Right renal pelvis (tissue), 4 donors: Measurements from ENCODE around the gene RPTOR. TPM values are rescaled to one million over a fixed set of nuclear protein-coding genes. Genes with fewer than 3 reads are reported as not detected.
"Not testable (repeated sequence)": the region's sequence is repeated elsewhere in the genome, so short reads cannot be mapped to it uniquely, and the experiment has no call there.

Experiments
- DNase-seq, 4 donors: peaks; one replicate each; pipeline ENCODE4 v3.0.0-alpha.2; 2013; ENCODE audit warnings: low read depth in 4 of 4, low spot score in 3 of 4, missing footprints in 1 of 4
- polyA plus RNA-seq, 4 donors: library from polyadenylated mRNA; unstranded; fragments of 120-200 nt; gene quantifications; one replicate each; pipeline ENCODE4 v1.2.1, GENCODE V29; 2013; ENCODE audit not compliant: insufficient read length in 4 of 4

RPTOR gene
- polyA plus RNA-seq, 4 donors, result 17.1 to 21.9 (median 19.5) TPM

DNA sequence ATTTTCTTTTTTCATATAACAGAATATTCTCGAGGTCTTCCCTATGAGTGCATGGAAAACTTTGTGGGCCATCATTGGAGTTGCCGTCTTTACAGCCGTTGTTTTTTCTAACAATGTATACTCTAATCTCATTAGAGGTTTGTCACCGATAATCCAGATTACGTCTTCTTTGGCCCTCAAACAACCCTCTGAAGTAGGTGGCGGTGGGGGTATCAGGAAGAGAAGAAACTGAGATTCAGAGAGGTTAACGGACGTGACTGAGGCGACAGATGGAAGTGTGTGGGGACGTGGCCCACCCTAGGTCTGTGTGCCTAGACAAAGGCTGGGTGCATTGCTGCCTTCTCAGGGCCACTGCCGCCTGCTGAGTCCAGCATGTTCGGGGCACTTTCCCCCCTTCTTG lies 63.7 kb downstream of the RPTOR start:
- DNase-seq, result no peak

DNA sequence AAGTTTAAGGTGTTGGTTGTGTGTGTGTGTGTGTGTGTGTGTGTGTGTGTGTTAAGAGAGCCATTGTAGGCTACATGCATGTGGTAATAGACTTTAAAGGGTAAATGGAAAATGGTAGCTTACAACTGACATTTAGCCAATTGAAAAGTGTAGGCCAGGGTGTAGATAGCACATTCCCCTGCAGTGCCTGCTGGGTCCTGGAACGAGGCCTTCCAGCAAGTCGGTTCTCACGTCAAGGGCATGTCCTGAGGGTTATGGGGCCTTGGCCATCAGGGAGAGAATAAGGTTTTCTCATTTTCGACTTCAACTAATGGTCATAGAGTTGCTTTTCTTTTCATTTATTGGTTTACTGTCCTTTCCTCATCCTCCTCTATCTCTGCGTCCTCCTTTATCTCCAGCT lies 65.1 kb downstream of the RPTOR start:
- DNase-seq, result no peak

DNA sequence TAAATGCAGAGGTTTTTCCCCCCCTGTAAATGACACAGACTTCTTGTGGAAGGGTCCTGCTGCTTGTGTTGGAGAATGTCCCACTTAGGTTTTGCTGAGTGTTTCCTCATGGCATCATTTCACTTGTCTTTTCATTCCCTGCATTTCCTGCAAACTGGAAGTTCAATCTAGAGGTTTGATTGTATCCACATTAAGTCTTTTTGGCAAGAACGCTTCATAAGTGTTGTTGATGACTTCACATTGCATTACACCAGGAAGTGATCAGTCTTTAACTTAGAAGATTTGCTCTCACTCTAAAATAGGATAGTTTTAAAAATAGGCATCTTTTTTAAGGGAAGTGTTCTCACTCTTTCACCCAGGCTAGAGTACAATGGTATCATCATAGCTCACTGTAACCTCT lies 67.2 kb downstream of the RPTOR start:
- no peak for DNase-seq

DNA sequence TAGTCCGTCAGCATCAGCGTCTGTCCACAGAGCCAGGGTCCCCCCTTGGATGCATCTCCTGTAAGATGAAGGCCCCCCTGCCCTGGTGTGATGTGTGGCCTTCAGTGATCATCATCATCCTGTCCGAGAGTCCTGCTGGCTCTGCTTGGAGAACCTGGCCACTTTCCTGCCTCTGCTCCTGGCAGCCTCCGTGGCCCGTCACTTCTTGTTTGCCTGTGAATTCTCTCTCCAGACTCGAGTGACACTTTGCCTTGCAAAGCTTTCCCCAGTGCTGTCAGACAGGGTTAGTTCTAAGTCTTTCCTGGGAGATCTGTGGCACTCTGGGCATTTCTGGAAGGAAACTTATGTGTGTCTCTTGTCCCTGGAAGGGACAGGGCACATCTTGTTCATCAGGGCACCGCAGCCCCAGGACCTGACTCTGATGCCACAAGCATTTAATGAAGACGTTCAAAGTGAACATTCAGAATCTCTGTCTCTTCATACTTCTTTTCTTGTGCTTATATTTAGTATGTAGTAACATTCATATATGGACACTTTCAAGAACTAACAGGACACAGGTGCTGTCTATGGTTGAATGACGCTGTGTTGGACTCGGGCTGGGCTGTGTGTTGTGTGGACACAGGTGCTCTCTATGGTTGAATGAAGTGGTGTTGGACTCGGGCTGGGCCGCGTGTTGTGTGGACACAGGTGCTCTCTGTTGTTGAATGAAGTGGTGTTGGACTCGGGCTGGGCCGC lies 68.5 kb downstream of the RPTOR start:
- DNase-seq, result no peak

DNA sequence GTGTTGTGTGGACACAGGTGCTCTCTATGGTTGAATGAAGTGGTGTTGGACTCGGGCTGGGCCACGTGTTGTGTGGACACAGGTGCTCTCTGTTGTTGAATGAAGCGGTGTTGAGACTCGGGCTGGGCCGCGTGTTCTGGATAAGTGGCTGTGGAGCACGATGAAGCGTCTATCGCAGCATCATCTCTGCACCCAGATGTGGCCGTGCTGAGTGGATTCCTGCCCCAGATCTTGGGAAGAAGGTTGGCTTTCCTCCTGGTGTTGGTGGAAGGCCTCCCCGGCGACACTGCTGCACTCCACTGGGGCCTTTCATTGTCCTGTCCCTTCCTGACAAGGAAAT lies 69.1 kb downstream of the RPTOR start:
- no peak for DNase-seq

DNA sequence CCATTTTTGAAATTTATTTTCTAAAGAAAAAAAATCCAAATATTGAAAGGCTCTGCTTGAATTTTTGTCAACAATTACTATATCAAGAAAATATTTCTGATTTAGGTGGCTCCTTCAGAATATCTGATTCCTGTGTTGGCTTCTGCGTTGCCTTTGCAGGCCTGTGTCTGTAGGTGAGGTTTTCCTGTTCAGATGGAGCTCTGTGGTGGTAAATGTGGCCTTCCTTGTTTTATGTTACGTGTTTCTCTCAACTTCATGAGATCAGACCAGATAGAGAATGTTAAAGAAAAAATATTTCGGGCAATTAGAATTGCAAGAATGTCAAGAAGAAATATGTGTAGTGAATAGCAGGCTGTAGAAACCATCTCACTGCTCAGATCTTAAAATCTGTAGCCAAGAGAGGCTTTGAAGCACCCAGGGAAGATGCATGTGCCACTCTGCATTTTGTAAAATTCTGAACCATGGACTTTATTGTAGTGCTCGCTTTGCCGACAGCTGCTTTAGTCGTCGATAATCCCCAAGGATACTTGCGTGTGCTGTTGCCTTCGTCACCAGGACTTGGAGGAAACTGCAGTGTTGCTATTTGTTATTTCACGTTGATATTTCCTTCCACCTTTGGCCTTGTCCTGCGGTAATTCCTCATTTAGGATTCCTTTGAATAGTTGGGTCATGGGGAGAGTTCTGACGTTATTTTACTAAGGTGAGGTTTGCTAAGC lies 69.9 kb downstream of the RPTOR start:
- no peak for DNase-seq

DNA sequence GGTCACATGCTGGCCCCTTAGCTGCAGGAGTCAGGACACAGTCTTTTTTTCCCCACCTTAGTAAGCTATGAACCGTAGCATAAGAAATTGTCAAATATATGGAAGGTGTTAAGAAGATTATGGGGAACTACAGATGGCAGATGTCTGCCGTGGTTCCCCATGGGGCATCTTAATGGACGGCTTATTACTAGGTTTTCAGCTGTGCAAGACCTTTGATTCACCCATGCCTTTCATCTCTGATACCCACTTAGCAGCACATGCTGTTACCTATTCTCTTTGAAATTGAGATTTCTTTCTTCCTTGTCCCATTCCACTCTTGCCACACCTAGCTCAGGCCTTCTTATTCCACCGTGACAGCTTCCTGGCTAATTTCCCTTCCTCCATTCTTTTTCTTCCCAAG lies 70.7 kb downstream of the RPTOR start:
- no peak for DNase-seq

DNA sequence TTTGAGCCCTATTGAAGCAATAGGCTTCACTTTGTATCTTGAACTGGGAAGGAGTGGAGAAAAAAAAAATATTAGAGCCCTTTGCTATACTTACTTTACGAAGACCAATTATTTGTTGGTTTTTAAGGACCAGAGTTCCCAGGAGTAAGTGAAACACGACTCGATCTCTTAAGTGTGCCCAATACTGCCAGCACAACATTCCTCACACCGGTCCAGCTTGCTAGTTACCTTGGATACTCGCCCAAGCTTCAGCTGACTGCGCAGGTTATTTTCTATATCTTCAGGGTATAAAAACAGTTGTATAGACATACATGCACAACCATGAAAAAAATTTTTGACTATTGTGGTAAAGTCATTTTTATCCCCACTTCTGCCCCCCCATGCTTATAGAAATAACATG lies 72.1 kb downstream of the RPTOR start:
- DNase-seq, result no peak

DNA sequence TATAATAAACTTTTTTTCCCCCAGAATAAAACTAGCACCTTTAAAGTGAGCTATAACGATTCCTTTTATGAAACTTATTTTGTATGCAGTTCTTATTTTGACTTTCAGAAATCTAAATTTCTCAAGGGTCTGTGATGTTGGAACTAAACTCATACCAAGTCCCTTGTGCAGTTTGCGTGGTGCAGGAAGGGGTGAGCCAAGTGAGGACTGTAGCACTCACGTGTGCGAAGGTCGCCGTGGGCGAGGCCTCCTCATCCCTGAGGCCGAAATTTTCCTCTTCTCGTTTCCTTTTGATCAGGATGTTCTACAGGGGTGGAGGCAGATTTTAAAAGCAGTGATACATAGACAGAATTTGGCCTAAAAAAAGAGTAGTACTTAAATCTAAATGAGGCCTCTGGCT lies 73.7 kb downstream of the RPTOR start:
- no peak for DNase-seq

DNA sequence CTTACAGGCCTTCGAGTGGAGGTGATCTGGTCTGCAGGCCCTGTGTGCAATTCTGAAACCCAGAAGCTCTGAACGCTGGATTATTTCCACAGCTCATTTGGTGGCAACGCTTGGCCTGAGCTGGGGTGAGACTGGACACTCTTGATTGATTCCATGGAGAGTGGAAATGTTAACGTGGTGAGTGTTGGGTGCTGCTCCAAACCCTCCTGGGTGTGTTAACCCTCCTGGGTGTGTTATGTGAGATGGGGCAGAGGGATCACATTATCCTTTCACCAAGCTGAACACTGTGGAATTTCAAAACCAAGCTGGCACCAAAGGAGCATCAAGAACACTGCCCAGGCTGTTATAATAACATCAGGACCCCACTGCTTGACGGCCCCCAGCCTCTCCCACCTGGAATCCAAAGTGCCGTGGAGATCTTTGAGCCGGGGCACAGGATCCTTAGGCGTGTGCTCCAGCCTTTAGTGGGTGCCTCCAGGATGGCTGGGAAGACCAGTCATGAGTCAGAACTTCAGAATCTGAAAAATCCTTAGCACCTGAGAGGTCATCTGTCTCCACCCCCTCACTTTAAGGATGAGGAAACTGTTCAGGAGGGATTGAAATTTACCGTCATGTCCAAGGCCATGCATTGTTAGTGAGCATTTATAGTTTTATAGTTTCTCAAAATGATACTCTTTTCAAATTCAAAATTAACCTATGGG lies 75.0 kb downstream of the RPTOR start:
- no peak for DNase-seq

DNA sequence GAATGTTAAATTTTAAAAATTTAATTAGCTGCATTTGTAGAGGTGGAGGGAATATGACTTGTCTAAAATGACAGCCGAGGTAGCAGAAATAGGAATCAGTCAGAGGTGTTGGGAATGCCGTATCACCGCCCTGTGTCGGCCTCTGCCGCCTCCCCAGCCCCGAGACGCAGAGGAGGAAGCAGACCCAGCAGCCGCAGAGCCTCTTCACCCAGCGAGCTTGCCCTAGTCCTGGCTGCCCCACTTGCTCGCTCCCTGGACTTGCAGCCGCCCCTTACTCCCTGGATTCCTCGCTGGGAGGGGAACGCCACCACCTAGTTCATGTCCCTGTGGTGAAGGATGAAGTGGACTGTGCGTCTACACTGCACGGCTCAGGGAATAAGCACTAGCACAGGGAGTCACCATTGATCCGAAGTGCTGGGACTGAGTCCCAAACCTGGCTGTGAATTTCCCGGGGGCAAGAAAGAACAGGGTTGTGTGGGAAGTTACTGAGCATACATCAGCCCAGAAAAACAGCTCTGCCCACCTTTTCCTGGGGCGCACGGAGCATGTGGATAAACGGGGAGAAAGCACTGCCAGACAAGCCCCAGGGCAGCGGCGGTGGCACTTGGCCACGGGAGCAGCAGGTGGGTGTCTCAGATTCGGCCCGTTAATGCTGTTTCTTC lies 76.8 kb downstream of the RPTOR start:
- no peak for DNase-seq

DNA sequence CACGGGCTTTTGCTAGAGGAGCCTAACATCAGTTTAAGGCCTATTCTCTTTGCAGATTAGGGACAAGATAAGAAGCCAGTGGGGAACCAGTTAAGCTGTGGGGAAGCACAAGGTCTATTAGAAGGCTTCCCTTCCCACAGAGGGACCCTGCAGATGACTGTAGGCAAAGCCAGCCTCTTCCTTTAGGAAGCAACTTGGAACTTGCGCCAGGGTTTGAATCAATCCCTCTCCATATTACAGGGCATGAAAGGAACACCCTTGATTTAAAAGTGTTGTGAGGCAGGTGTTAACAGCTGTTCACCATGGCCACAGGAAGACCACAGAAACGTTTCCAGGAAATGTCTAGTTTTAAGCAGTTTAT lies 77.3 kb downstream of the RPTOR start:
- DNase-seq, result no peak

DNA sequence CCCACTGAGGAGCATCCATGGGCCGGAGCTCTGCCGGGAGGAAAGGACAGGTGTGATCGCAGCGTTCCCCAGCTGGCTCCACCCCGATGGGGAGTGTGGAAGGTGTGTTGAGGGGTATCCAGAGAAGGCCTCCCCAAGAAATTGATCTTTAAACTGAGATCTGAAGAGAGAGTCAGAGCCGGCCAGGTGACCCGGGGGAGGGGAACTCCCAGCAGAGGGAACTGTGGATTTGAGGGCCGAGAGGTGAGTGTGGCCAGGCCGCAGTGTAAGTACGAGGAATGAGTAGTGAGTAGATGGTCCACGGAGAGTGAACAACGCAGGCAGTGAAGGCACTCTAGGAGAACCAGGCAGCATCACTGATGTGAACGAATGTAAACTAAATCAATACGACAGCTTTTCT lies 80.2 kb downstream of the RPTOR start:
- DNase-seq, result no peak

DNA sequence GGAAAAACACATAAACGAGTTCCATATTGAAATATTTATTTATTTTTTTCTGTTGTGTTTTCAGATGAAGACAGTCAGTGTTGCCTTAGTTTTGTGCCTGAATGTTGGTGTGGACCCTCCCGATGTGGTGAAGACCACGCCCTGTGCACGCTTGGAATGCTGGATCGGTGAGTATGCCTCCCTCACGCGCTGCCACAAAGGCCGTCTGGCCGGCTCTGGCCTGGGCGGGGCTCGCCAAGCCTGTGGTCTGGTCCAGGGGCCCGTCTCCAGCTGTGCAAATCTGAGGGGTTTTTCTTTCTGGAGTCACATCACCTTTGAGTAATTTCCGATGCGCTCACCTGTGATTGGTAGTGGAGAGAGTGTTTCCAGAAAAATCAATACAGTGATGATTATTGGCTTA lies 81.0 kb downstream of the RPTOR start:
- no peak for DNase-seq

DNA sequence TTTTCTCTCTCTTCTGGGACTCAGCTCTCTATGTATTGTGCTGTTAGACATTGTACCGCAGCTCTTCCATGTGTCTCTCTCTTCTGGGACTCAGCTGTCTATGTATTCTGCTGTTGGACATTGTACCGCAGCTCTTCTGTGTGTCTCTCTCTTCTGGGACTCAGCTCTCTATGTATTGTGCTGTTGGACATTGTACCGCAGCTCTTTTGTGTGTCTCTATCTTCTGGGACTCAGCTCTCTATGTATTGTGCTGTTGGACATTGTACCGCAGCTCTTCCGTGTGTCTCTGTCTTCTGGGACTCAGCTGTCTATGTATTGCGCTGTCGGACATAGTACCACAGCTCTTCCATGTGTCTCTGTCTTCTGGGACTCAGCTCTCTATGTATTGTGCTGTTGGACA lies 84.2 kb downstream of the RPTOR start:
- DNase-seq, result not testable (repeated sequence)

DNA sequence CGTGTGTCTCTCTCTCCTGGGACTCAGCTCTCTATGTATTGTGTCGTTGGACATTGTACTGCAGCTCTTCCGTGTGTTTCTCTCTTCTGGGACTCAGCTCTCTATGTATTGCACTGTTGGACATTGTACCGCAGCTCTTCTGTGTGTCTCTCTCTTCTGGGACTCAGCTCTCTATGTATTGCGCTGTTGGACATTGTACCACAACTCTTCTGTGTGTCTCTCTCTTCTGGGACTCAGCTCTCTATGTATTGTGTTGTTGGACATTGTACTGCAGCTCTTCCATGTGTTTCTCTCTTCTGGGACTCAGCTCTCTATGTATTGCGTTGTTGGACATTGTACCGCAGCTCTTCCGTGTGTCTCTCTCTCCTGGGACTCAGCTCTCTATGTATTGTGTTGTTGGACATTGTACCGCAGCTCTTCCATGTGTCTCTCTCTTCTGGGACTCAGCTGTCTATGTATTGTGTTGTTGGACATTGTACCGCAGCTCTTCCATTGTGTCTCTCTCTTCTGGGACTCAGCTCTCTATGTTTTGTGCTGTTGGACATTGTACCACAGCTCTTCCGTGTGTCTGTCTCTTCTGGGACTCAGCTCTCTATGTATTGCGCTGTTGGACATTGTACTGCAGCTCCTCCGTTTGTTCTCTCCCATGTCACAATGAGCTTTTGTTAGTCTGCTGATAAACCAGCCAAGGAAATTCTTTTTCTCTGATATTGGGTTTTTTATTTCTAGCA lies 84.8 kb downstream of the RPTOR start:
- no peak for DNase-seq

DNA sequence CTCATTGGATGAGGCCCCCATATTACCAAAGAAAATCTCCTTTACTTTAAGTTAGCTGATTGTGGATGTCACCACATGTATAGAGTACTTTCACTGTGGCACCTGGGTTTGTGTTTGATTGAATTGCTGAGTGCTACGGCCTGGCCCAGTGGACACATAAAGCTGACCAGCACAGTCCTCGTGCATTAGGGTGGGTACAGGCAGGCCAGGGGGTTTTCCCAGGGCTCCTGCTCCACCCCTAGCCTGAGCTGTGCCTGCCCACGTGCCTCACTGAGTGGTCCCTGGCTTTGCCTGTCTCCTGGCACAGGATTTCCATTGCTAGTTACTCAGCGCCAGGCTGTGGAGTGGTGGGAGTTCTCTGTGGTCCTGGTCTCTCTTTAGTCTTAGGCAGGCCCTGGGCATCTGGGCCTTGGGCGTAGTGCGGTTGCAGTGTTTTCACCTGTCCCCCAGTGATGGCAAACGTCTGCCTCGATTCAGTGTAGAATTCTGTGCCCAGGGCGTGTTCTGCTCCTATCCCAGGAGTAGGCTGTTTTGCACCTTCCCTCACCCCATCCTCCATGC lies 86.0 kb downstream of the RPTOR start:
- no peak for DNase-seq

DNA sequence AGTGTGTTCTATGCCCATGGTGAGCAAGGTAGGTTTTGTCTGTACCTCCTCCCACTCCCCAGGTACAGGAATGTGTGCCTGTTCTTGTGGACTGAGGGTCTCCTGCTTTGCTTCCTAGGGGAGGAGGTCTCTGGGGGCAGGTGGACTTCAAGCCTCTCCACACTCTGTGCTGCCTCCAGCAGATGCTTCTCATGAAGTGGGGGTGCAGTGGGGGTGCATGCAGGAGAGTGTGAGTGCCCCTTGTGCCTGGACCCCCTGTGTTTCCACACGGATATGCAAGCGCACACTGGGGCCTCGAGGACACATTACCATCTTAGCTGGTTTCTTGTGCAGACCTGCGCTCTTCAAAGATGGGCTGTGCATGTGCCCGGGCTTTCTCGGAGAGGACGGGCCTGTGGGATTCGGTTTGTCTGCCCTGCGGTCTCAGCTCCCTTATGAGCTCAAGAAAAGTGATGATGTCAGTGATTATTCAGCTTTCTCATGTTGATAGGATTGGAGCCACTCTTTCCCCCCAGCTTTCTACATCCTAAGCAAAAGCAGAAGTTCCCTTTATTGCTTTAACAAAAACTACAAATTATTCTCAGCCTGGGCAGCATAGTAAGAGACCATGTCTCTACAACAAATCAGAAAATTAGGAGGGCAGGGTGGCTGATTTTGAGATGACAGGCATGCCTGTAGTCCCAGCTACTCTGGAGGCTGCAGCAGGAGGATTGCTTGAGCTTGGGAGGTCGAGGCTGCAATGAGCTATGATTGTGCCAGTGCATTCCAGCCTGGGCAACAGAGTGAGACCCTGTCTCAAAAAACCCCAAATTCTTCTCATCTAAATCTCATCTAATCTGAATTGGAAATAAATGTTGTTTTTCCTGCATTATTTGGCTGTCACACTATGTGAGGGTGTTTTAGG lies 86.8 kb downstream of the RPTOR start:
- no peak for DNase-seq

DNA sequence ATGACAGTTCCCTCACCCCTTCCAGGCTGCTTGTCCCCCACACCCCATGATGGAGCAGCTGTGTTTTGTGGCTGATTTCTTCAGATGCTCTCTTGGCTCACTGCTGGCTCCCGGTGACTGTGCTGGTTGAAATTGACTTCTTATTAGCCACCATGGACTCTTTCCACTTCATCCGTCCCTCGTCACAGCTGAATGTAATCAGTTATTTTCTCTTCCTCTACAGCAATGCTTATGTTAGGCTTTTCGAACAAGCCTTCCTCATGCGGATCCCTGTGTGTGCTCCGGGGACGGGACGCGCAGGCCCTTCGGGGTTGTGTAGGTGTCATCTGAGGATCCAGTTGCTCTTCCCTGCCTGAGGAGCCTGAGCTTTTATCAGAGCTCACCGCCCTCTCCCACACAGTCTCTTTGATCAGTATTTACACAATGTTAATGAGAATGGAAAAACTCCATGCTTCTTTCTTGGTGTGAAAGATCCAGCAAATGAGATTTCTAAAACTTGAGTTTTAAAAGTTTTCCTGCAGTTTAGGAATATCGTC lies 87.5 kb downstream of the RPTOR start:
- no peak for DNase-seq
